WTC11 (cell line): ENCODE data around the gene CNTNAP3B.
"Not testable (repeated sequence)": the region's sequence is repeated elsewhere in the genome, so short reads cannot be mapped to it uniquely, and the experiment has no call there.

Experiments used
- TF ChIP-seq, protein P1 (sequence below): fragments of 200-600 bp; IDR thresholded peaks from 2 replicates; pipeline ENCODE4 v1.8.0; 2022; ENCODE audit warnings: antibody characterized with exemption
- TF ChIP-seq, protein P2 (sequence below): sonication (generic); formaldehyde crosslinking; IDR thresholded peaks from 2 replicates; pipeline ENCODE4 v1.8.0; 2023; ENCODE audit warnings: missing genetic modification reagents
- TF ChIP-seq, protein P3 (sequence below): sonication (generic); formaldehyde crosslinking; IDR thresholded peaks from 2 replicates; pipeline ENCODE4 v1.8.1; 2023; ENCODE audit warnings: mild to moderate bottlenecking, missing genetic modification reagents, borderline replicate concordance

DNA sequence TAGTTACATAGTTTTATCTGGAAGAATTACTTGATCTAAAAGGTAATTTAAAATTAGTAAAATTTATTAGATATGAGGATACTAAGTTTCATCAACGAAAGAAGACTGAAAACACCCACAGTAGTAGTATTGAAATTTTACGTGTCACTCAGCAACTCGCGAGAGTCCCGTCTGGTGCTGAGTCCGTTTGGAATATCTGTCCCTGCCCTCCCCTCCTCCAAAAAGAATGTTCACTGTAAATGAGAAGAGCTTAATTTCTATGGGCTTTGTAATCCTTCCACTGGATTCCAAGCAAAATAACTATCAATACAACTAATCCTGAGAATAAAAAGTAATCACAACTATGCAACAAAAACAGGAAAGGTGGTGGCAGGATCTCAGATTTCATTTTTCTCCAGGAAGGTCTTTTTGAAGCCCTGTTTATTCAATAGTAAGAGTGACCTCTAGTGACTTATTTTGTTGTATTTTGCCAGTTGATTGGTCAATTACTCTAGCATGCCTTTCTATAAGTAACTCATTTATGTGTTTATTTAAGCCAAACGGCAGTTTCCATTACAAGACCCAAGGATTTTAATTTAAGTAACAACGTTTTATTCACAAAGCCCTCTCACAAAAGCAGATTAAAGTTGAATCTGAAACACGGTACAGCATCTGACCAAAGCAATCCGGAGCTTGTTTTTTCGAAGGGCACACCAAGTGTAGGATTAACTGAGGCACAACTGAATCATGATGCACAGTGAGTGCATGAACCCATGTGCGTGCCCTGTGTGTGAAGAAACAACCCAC is 2.0 kb downstream of the CNTNAP3B start:
- TF ChIP-seq, protein P1, sequence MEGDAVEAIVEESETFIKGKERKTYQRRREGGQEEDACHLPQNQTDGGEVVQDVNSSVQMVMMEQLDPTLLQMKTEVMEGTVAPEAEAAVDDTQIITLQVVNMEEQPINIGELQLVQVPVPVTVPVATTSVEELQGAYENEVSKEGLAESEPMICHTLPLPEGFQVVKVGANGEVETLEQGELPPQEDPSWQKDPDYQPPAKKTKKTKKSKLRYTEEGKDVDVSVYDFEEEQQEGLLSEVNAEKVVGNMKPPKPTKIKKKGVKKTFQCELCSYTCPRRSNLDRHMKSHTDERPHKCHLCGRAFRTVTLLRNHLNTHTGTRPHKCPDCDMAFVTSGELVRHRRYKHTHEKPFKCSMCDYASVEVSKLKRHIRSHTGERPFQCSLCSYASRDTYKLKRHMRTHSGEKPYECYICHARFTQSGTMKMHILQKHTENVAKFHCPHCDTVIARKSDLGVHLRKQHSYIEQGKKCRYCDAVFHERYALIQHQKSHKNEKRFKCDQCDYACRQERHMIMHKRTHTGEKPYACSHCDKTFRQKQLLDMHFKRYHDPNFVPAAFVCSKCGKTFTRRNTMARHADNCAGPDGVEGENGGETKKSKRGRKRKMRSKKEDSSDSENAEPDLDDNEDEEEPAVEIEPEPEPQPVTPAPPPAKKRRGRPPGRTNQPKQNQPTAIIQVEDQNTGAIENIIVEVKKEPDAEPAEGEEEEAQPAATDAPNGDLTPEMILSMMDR, result not testable (repeated sequence)
- TF ChIP-seq, protein P2, sequence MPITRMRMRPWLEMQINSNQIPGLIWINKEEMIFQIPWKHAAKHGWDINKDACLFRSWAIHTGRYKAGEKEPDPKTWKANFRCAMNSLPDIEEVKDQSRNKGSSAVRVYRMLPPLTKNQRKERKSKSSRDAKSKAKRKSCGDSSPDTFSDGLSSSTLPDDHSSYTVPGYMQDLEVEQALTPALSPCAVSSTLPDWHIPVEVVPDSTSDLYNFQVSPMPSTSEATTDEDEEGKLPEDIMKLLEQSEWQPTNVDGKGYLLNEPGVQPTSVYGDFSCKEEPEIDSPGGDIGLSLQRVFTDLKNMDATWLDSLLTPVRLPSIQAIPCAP (CRISPR knock-in tag), result not testable (repeated sequence)
- TF ChIP-seq, protein P3, sequence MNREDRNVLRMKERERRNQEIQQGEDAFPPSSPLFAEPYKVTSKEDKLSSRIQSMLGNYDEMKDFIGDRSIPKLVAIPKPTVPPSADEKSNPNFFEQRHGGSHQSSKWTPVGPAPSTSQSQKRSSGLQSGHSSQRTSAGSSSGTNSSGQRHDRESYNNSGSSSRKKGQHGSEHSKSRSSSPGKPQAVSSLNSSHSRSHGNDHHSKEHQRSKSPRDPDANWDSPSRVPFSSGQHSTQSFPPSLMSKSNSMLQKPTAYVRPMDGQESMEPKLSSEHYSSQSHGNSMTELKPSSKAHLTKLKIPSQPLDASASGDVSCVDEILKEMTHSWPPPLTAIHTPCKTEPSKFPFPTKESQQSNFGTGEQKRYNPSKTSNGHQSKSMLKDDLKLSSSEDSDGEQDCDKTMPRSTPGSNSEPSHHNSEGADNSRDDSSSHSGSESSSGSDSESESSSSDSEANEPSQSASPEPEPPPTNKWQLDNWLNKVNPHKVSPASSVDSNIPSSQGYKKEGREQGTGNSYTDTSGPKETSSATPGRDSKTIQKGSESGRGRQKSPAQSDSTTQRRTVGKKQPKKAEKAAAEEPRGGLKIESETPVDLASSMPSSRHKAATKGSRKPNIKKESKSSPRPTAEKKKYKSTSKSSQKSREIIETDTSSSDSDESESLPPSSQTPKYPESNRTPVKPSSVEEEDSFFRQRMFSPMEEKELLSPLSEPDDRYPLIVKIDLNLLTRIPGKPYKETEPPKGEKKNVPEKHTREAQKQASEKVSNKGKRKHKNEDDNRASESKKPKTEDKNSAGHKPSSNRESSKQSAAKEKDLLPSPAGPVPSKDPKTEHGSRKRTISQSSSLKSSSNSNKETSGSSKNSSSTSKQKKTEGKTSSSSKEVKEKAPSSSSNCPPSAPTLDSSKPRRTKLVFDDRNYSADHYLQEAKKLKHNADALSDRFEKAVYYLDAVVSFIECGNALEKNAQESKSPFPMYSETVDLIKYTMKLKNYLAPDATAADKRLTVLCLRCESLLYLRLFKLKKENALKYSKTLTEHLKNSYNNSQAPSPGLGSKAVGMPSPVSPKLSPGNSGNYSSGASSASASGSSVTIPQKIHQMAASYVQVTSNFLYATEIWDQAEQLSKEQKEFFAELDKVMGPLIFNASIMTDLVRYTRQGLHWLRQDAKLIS (CRISPR knock-in tag), result not testable (repeated sequence)
